ENCODE data around the gene MED15.
A peak's percentile ranks its signal among the peaks of the same experiment; 100 is the strongest.

Gene MED15

DNA sequence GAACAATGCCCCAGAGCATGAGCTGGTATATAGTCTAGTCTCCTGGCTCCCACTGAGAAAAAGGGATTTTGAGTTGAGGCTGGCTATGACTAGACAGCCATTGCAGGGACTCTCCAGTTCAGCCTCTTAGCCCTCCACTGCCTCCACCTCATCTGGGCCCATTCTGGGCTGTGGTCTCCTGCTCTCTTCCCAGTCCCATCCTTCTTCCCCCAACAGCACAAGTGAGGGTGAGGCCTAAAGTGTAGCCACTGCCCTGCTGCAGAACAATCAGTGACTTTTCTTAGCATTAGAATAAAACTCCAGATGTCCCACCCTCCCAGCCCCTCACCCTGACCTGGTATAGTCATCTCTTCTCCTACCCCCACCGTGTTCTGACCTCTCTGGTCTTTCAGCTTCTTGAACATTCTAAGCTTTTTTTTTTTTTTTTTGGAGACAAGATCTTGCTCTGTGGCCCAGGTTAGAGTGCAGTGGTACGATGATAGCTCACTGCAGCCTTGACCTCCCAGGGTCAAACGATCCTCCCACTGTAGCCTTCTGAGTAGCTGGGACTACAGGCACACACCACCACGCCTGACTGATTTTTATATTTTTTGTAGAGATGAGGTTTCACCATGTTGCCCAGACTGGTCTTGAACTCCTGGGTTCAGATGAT, 4.3 kb downstream of the MED15 start:
- no peak for DNase-seq

DNA sequence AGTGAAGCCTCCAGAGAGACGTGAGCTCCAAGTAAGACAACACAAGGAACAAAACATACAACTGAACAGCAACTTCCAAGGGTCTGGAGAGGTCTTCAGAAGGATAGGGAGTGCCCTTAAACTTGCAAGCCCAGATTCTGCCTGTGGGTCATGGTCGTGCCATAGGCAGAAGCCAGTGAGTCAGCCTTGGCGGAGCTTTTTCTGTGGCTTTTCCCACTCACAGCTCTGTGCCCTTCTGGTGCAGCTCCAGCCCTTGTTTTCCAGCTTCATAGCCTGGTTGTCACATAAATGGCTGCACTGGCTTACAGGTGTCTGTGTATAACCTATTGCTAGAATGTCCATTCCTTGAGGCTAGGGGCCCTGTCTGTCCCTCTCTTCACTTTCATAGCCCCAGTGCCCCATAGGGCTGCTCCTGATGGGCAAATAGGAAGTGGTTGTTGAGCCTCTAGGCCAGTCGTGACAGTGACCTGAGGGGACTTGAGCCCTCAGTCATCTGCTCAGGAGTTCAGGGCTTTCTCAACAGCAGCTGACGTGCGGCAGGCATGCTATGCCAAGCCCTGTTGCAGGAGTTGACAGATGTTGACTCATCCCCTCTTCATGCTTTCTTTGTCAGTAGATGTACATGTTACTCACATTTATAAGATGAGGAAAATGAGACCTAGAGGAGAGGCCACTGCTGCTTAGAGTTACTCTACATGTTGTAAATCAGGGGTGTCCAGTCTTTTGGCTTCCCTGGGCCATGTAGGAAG, 7.4 kb downstream of the MED15 start:
- DNase-seq, result no peak

DNA sequence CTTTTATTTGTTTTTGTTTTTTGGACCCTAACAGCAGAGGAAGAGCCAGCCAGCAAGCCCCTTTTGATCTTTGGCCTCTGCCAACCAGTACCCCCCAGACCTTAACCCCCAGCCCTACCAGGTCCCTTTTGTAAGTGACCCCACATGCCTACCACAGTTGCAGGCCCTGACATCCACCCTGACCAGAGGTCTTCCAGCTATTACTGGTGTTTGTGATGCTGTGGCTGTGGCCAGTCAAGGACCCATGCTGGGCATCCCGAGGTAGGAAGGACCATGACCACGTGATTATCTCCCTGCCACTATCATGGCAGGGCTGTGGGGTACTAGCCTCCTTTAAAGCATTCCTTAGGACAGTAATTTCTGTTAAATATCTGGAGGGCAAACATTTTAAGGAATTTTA, 9.0 kb downstream of the MED15 start:
- no peak for DNase-seq

DNA sequence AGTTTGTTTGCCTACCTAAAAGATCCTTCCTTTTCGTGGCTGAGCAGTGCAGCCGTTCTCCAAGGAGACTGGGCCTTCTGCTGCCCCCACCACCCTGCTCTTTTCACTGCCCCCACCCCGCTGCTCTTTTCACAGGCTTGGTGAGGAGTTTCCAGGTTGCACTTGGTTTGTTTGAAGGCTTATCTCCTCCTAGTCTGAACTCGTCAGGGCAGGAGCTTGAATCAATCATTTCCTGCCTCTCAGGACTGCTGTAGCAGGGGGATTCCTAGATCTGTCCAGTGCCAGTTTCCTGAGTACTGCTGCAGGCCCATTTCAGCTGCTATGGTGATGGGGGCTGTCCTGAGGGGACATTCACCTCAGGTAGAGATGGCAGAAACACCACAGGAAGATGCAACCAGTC, 10.0 kb downstream of the MED15 start:
- DNase-seq, result no peak

DNA sequence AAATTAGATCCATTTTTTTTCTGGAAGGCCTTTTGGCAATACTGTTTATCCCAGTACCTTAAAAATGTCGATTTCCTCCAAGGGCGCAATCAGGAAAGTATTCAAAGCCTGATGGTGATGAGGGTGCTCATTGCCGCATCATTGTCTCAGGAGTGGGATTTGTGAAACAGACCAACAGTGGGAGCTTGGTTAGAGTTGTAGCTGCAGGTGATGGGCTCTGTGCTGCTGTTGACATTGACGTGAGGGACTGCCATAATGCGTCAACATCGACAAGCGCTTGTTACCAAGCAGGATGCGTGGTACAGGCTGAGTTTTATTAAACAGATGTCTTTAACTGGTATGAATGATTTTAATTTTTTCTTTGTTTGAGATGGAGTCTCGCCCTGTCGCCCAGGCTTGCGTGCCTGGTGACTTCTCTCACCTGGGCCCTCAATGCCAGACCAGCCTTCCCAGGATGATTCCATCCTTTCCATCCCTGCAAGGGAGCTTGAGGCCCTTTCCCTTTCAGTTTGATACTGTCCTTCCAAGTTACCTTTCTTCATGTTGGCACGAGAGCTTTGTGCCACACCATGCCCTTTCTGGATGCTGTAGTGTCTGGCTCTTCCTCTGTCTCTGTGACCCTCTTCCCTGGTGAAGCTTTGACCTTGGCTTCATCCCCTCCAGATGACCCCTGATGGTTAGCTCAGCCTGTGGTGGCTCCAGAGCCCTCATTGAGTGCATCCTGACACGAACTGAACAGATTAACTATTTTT, 10.6 kb downstream of the MED15 start:
- DNase-seq, result no peak

DNA sequence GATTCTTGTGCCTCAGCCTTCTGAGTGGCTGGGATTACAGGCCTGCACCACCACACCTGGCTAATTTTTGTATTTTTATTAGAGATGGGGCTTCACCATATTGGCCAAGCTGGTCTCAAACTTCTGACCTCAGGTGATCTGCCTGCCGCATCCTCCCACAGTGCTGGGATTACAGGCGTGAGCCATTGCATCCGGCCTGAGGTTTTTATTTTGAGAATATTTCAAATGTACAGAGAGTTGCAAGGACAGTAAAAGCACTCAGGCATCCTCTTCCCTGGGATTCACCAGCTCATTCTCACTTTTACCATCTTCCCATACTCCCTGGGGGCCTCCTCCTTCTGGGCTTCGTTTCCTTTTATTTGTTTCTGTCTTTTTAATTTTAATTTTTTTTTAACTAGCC, 12.1 kb downstream of the MED15 start:
- DNase-seq, result no peak

DNA sequence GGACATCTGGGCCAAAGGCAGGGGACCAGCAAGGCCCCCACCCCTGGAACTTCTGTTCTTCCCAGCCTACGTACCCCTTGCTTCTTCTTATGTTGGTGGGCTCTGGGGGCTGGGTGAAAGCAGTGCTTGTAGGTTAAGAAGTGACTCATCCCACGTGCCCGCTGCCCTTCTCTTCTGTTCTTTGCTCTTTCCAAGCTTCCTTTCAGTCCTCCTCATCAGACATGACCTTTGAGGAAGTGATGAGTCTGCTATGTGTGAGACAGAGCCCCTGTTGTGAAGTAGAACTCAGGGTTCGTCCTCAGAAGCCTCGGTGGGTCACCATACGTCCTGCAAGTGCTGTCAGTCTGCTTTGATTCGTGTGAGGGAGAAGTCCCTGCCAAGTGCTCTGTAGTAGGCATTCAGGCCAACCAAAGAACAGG, 12.7 kb downstream of the MED15 start:
- peak; percentile 59 for DNase-seq

DNA sequence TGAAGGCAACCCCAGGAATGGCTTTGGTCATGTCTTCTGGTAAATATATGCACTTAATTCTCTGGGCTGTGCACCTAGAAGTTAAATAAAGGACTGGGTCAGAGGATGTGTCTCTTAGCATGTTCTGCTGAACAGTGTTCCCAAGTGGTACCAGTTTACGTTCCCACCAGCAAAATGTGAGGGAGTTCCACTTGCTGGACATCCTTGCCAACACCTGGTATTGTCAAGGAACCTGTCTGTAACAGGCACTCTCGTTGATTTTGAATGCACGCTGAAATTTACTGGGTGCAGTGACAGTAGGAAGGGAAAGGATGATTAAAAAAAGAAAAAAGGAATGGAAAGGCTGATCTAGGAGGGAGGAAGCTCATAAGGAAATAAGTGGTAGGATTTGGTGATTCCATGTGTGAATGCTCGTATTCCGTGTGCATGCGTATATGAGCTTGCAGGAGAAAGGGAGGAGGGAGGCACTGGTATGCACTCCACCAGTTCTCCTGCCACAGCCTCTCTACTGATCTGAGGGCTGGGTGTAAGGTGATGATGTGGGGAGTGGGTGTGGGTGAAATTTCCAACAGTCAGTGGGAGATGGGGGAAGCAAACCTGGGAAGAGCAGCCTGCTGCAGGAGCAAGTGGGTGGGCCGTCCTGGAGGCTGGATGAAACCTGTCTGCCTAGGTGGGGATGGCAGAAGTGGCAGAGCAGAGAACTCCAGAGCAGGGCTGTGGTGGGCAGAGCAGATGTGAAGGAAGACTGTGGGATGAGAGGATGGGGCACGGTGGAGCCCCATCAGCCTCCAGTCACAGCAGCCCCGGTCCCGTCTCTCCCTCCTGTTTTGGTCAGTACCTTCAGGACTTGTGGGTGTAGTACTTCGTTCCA, 15.0 kb downstream of the MED15 start:
- DNase-seq, result no peak

DNA sequence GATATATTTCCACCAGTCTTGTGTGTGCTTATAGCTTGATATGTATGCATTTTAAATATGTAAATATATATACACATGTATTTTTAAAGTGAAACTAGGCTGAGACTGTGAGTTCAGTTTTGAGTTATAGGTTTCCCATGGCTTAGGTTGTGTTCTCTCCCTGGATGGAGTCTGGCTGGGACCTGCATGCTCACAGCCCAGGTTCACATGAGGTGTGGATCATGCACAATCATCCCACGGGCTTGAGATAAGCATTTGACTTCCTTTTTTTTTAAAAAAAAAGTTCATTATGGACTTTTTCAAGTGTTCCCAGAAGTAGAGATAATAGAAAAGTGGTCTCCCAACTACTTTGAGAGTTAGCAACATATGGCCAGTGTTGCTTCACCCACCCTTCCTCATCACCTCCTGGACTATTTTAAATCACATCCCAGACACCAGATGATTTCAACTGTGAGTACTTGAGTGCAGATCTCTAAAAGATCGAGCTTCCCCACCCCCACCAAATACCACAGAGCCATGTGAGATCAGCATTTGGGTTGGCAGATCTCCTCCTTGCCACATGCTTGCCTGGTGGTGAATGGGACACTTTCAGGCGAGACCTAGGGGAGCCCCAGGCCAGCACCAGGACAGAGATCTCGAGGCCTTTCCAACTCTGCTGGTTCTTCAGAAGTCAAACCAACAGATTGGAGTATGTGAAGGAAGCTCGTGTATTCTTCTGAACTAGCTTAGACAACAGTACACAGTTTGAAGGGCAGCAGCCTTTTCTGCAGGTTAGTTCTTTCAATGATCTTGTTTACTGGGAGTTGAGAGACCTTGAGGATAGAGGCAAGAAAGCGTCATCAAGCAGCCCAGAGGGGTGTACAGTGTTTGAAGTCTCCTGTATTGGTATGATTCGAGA, 15.9 kb downstream of the MED15 start:
- peak; percentile 20 for DNase-seq

DNA sequence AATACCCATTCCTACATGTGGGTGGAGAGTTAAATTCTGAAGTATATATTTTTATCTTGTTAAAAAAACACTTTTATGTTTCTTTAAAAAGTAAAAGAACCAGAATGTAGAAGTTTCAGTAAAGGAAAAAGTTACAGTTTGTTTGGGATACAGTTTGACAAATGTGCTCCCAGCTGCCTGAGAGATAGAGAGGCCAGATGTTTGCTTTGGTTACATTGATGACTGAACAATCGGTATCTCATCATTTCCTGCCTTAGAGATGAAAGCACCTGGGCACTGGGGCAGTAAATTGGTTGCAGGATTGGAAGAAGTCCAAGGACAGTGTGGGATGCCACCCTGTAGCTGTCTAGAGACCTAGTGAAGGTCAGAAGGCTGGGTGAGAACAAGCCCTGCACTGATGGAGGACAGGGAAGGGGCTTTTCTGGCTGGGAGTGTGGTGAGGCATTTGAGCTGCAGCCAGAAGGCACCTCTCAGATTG, 16.6 kb downstream of the MED15 start:
- DNase-seq, result peak; percentile 53

DNA sequence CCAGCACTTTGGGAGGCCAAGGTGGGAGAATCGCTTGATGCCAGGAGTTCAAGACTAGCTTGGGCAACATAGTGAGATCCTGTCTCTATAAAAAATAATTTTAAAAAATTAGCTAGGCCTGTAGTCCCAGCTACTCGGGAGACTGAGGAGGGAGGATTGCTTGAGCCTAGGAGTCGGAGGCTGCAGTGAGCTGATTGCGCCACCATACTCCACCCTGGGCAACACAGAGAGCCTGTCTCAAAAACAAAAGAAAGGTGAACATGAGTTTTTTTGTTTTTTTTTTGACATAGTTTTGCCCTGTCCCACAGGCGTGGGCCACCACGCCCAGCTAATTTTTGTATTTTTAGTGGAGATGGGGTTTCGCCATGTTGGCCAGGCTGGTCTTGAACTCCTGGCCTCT, 17.6 kb downstream of the MED15 start:
- DNase-seq, result no peak

DNA sequence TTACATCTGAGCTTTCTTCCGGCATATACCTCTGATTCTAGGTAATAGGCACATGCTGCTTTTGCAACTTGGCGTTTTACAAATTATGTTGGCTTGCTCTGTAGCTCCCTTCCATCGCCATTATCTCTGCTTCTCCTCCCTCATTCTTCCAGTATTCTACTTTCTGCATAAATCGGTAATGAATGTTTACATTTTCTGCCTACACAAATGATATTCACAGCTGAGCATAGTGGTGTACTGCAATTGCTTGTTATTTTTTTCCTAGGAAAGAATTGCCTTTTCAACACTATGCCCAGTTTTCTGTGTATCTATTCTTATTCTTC, 18.9 kb downstream of the MED15 start:
- no peak for DNase-seq

DNA sequence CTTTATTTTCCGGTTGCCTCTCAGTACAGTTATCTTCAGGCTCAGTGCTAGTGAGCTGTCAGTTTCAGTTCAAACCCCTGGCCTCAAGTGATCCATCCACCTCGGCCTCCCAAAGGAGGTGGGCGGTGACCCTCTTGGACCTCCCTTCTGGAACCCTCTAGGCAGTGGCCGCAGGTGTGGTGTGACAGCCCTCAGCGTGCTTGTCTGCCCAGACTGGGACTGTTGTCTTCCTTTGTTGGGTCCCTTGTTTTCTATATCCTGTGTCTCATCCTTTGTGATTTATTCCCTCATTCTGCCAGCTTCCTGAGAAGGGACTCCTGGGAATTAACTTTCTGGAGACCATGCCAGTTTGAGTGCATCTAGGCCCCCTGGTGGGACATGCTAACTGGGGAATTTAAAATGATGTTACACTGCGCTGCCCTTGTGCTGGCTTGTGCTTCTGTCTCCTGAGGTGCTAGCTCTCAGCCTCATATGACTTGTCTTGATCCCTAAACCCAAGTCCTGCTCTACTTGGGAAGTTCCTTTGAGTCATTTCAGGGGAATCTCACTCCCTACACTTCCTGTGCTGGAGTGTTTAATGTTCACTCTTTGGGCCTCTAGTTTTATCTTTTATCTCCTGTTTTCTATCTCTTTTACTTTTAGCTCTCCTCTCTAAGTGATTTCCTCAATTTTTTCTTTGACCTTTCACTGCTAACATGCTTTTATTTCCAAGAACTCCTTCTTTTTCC, 19.4 kb downstream of the MED15 start:
- no peak for DNase-seq

DNA sequence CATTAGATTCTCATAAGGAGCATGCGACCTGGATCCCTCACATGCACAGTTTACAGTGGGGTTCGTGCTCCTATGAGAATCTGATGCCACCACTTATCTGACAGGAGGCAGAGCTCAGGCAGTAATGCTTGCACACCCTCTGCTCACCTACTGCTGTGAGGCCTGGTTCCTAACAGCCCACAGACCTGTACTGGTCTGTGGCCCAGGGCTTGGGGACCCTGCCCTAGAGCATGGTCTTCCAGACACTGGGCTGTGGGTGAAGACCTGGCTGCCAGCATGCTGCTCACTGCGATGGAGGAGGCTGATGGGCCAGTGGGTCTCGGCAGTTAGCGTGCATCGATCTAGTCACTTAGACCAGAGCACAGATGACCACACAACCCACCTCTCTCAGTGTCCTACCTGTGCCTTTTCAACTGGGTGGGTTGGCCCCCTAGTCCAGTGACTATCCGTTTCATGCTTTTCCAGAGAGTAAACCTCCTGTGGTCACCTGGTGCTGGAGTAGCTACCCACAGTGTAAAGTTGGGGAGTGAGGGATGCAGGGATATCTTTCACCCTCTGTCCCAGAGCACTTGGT, 21.1 kb downstream of the MED15 start:
- no peak for DNase-seq

DNA sequence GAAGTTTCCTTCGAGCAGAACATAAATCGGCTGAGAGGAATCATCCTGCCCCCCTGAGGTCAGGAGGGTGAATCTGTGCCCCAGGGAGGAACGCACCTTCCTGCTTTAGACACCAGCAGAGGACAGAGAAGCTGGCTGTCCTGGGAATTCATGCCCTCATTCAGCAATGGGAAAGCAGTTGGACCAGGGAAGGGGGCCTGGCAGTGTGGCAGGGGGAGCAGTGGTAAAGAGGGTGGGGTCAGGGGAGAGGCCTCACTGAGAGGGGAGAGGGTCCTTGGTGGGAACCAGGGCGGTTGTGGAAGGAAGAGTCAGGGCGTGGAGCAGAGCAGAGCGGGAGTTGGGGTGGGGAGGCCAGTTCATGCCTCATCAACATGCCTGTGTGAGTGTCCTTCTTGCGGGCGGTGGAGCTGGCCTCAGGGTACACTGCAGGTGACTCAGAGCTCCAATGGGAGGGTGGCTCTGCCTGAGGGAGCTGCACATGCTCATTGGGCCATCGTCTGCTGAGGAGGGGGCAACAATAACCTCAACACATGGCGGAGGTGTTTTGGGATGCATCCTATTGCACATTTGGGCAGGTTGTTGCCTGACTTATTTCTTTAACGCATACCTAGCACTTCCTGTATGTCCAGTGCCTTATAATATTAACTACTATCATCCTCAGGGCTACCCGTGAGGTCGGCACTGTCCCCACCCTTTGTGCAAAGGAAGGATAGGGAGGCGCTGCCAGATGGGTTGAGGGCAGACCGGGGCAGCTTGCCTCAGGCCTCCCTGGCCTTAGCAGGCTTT, 23.2 kb downstream of the MED15 start:
- DNase-seq, result no peak

DNA sequence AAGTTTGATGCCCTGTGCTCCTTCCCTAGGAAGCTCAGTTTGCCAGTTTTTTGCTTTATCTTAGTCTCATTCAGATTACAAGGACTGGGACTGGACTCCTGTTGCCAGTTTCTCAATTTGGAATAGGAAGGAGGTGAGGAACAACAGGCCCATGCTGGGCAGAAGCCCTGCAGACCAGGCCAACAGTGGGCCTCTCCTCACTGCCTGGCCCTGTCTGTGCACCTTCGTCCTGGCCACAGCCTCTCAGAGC, 23.7 kb downstream of the MED15 start:
- DNase-seq, result no peak

DNA sequence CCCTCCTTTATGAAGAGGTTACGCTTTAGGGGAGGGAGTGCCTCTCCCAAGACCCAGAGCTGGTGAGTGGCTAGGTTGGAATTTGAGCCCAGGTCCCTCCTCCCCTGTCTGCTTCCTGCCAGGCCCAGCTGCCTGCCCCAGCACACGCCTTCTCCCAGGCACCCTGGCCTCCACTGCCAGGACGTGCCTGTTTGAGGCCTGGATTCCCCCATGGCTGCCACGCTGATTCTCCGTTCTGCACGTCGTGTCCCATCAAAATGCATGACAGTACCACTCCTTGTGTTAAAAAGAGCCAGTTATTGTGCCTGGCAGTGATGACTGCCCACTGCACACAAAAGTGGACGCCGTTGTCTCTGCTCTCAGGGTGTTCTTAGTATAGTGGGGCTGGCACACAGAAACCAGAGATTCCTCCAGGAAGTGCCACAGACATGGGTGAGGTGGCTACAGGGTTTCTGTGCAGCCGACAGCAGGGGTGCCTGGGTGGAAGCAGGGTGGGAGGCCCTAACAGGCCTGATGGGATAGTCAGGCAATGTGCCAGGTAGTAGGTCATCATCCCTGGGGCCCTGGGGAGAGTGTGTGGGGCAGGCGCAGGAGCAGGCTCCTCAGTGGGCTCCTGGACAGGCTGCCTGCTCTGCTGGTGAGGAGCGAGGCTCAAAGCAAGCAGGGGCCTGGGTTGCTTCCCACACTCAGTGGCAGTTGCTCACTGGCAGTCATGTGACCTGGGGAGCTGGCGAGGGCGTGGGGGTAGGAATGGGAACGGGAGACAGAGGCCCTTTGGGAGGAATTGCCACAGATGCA, 24.2 kb downstream of the MED15 start:
- no peak for DNase-seq

DNA sequence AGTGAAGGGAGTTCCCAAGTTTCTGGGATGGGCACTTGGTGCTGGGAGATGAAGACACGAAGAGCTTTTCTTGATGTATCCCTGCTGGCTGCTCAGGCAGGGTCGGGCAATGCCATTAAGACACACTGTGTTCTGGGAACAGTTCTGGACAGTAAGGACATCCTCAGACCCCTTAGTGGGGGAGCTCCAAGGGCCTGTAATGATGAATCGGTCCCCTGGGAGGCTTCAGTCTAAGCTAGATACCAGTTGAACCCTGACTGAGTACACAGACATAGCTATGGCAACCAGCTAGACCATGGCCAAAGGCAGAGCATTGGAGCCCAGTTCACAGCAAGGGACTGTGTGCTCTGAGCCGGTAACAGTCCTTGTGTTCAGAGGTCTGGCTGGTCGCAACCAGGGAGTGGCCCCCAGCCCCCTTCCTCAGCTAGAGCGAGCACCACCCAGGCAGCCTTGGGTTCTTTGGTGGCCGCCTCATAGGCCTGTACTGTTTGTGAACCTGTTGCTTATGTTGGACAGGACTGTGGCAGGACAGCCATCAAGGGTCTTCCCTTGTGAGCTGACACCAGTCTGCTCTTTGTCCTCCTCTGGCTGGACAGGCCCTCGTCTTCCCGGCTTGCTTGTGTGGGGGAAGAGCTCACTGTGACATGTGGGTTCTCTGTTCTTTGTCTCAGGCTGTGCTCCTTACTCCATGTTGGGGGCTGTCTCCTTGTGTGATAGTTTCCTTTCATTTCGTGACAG, 25.0 kb downstream of the MED15 start:
- DNase-seq, result no peak
